ENCODE data around the gene WLS.

DNA sequence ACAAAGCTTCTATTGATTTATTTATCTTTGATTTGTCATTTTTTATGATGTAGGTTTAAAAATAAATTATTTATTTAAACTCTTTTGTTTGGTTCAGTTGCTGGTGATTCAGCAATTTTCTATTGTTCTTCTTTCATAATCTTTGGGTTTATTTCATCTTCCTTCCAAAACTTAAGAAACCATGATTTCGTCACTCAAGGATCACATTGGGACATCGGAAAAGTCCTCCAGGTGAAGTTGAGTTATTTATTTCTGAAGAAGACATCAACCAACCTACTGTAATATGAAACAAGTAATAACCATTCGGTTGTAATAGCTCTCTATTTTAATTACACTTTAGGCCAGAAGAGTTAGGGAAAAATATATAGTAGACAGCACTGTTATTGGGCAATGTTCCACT, 23.0 kb upstream of the WLS start:
- TF ChIP-seq GATA3 (IDR thresholded peaks at IDR 0.05; ENCODE audit: low read depth, low read length): no peak
- no peak for TF ChIP-seq GATA2 (IDR thresholded peaks at IDR 0.05; ENCODE audit: low read depth, low read length)
